HUES6 (cell line): ENCODE results near the gene UBR3.
A peak's percentile ranks its signal among the peaks of the same experiment; 100 is the strongest.
"Not testable (repeated sequence)": the region's sequence is repeated elsewhere in the genome, so short reads cannot be mapped to it uniquely, and the experiment has no call there.

ENCODE experiments used
- H3K27ac ChIP-seq: 2 replicates; pipeline ENCODE4 v1.7.0; 2013; ENCODE audit warnings: low read depth, mild to moderate bottlenecking, low read length, inconsistent platforms
- H3K27me3 ChIP-seq: 2 replicates; pipeline ENCODE4 v1.6.1; 2013; ENCODE audit warnings: low read length; ENCODE audit not compliant: control insufficient read depth, insufficient read depth
- H3K36me3 ChIP-seq: 2 replicates; pipeline ENCODE4 v1.6.1; 2013; ENCODE audit warnings: low read length; ENCODE audit not compliant: control insufficient read depth, insufficient read depth
- H3K4me1 ChIP-seq: 2 replicates; pipeline ENCODE4 v1.6.1; 2013; ENCODE audit warnings: low read length; ENCODE audit not compliant: control insufficient read depth, insufficient read depth
- H3K4me3 ChIP-seq: 2 replicates; pipeline ENCODE4 v1.5.1; 2013; ENCODE audit warnings: low read depth, low read length
- H3K9ac ChIP-seq: one replicate; pipeline ENCODE4 v1.6.1; 2013; ENCODE audit warnings: mild to moderate bottlenecking, low read length
- H3K9me3 ChIP-seq: 2 replicates; pipeline ENCODE4 v1.6.1; 2013; ENCODE audit warnings: low read depth, low read length; ENCODE audit not compliant: control insufficient read depth, insufficient read depth

Gene UBR3

GRCh38 chr2:169798718-169799592 lies 28.3 kb upstream of the UBR3 start, which contains the start of gene SSB:
Gene SSB (plus strand): TSS chr2:169798871. CDS start chr2:169800961, 2,090 bp downstream.
- H3K27ac ChIP-seq = peak within 1 kb of the TSS; percentile 85
- H3K4me1 ChIP-seq = peaks cover 11% of the 10 kb centered on the region
- H3K27me3 ChIP-seq = no peaks in the 10 kb centered on the region

GRCh38 chr2:169803480-169803879 lies 23.8 kb upstream of the UBR3 start:
- H3K4me1 ChIP-seq = 0 out of 2 replicates have a peak, but pooled peaks cover under 1% of the 10 kb centered on the region
- no peak overlapping the region for H3K9ac ChIP-seq
- no peaks in the 10 kb centered on the region for H3K9me3 ChIP-seq
- peaks cover 73% of the 10 kb centered on the region for H3K36me3 ChIP-seq
- no peaks in the 10 kb centered on the region for H3K27me3 ChIP-seq
- no peak overlapping the region for H3K27ac ChIP-seq
- no peak overlapping the region for H3K4me3 ChIP-seq

More at GRCh38 chr2:169798718-169799592, 28.3 kb upstream of the UBR3 start, which contains the start of gene SSB:
- Histone ChIP-seq H3K36me3 (peaks cover 32% of the 10 kb centered on the region), H3K9me3 (no peaks in the 10 kb centered on the region), H3K4me3 (peak within 1 kb of the TSS; percentile 89), H3K9ac (peak within 1 kb of the TSS; percentile 91)

GRCh38 chr2:169806586-169806985 lies 20.7 kb upstream of the UBR3 start:
- no peaks in the 10 kb centered on the region for H3K9me3 ChIP-seq
- H3K27me3 ChIP-seq = no peaks in the 10 kb centered on the region
- no peak overlapping the region for H3K4me3 ChIP-seq
- no peak overlapping the region for H3K9ac ChIP-seq
- H3K27ac ChIP-seq = no peak overlapping the region
- H3K36me3 ChIP-seq = peaks cover 95% of the 10 kb centered on the region
- 0 out of 2 replicates have a peak, but pooled peaks cover 6% of the 10 kb centered on the region for H3K4me1 ChIP-seq

GRCh38 chr2:169808221-169808620 lies 19.0 kb upstream of the UBR3 start:
- Histone ChIP-seq H3K36me3 (peaks cover 95% of the 10 kb centered on the region), H3K4me1 (0 out of 2 replicates have a peak, but pooled peaks cover 6% of the 10 kb centered on the region), H3K27ac (no peak overlapping the region), H3K27me3 (no peaks in the 10 kb centered on the region), H3K9ac (no peak overlapping the region), H3K4me3 (no peak overlapping the region), H3K9me3 (no peaks in the 10 kb centered on the region)

- Histone ChIP-seq H3K36me3 (peaks cover 87% of the 10 kb centered on the region), H3K4me1 (0 out of 2 replicates have a peak, but pooled peaks cover 6% of the 10 kb centered on the region), H3K4me3 (no peak overlapping the region), H3K27ac (no peak overlapping the region), H3K9ac (no peak overlapping the region), H3K9me3 (no peaks in the 10 kb centered on the region), H3K27me3 (no peaks in the 10 kb centered on the region)
Observed at GRCh38 chr2:169815849-169816248, 11.4 kb upstream of the UBR3 start.

- H3K4me1 ChIP-seq, H3K9ac ChIP-seq, H3K9me3 ChIP-seq, H3K27ac ChIP-seq, H3K27me3 ChIP-seq, H3K4me3 ChIP-seq: not testable (repeated sequence)
- peaks cover 87% of the 10 kb centered on the region for H3K36me3 ChIP-seq
Observed at GRCh38 chr2:169816961-169817360, 10.3 kb upstream of the UBR3 start.

- H3K4me3 ChIP-seq, H3K9me3 ChIP-seq, H3K27ac ChIP-seq, H3K4me1 ChIP-seq, H3K9ac ChIP-seq, H3K27me3 ChIP-seq: not testable (repeated sequence)
- peaks cover 85% of the 10 kb centered on the region for H3K36me3 ChIP-seq
Observed at GRCh38 chr2:169817369-169817768, 9.9 kb upstream of the UBR3 start.

- H3K9ac ChIP-seq = no peak overlapping the region
- H3K4me1 ChIP-seq = peaks cover 5% of the 10 kb centered on the region; the same call in 1 of the 2 replicates
- no peak overlapping the region for H3K27ac ChIP-seq
- H3K9me3 ChIP-seq = no peaks in the 10 kb centered on the region
- peaks cover 82% of the 10 kb centered on the region for H3K36me3 ChIP-seq
- no peak overlapping the region for H3K4me3 ChIP-seq
- no peaks in the 10 kb centered on the region for H3K27me3 ChIP-seq
Observed at GRCh38 chr2:169818241-169818640, 9.0 kb upstream of the UBR3 start.

- no peak overlapping the region for H3K4me3 ChIP-seq
Observed at GRCh38 chr2:169819106-169819505, 8.1 kb upstream of the UBR3 start.

GRCh38 chr2:169820101-169820500 lies 7.2 kb upstream of the UBR3 start:
- not testable (repeated sequence) for H3K4me1 ChIP-seq, H3K9me3 ChIP-seq, H3K9ac ChIP-seq, H3K27ac ChIP-seq, H3K27me3 ChIP-seq, H3K4me3 ChIP-seq
- peaks cover 67% of the 10 kb centered on the region for H3K36me3 ChIP-seq

More at GRCh38 chr2:169819106-169819505, 8.1 kb upstream of the UBR3 start:
- Histone ChIP-seq H3K9me3 (no peaks in the 10 kb centered on the region), H3K36me3 (peaks cover 75% of the 10 kb centered on the region), H3K27me3 (no peaks in the 10 kb centered on the region), H3K4me1 (peaks cover 5% of the 10 kb centered on the region; the same call in 1 of the 2 replicates), H3K9ac (no peak overlapping the region), H3K27ac (no peak overlapping the region)

- Histone ChIP-seq H3K36me3 (peaks cover 52% of the 10 kb centered on the region), H3K4me3 (no peak overlapping the region), H3K9me3 (no peaks in the 10 kb centered on the region), H3K27me3 (no peaks in the 10 kb centered on the region), H3K4me1 (peaks cover 5% of the 10 kb centered on the region; the same call in 1 of the 2 replicates), H3K27ac (no peak overlapping the region), H3K9ac (no peak overlapping the region)
Observed at GRCh38 chr2:169822036-169822435, 5.2 kb upstream of the UBR3 start.
